Smooth muscle cell of the brain vasculature (primary cell): ENCODE data around the gene SMARCD3.

ENCODE experiments used
- DNase-seq: peaks from one replicate; pipeline ENCODE4 v3.0.0-alpha.2; 2012; ENCODE audit warnings: low read depth, low spot score

The SMARCD3 gene

DNA sequence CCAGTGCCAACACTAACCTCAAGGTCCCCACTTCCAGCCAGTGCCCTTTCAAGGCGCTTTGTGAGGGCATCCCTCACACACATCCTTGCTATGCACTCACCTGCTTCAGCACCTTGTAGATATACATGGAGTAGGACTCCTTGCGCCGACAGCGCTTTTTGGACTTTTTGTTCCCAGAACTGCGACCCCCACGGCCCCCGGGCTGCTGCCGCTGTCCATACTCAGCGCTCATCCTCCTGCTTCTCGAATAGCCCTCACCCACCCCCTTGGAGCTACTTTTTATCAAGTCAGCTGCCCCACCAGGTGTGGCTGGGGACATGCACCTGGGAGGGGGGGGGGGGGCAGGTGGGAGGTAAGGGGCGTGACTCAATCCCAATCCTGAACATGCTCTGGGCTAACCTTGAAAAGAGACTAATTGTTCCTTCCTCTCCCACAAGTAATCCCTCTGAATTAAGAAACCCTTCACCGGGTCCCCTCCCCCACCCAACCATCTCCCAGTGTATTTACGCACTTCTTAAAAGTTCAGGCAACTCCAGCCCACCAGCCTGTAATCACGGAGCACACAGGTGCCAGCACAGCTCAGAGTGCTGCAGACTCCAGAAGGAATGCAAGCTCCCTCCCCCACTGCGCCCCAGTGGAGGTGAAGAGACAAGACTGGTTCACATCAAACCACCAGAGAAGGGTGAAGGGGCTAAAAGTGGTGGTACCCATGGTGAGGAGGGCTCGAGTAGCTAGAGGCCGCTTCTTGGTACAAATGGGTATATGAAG is 38.2 kb downstream of the SMARCD3 start, which contains the start of gene H2BK1:
Gene H2BK1 (minus strand): TSS at position 402 of the 768 bp plus-strand sequence. CDS start 170 bp downstream, at position 232.
- no peak for DNase-seq

DNA sequence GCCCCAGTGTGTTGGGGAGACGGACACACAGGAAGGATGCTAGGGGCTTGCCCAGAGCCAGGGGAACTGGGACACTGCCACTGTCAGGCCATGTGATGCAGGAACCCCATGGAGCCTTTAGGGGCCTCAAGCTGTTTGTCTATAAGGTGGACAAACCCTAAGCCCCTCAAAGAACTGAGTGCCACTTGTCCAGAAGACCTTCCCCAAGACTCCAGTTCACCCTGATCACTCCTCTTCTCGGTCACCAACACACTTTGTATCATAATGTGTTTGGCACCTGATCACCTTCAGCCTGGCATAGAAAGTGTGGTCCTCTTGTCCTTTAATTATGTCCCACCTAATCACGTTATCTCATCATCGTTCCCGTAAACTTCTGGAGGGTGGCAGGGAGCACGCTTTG is 38.9 kb downstream of the SMARCD3 start:
- no peak for DNase-seq

DNA sequence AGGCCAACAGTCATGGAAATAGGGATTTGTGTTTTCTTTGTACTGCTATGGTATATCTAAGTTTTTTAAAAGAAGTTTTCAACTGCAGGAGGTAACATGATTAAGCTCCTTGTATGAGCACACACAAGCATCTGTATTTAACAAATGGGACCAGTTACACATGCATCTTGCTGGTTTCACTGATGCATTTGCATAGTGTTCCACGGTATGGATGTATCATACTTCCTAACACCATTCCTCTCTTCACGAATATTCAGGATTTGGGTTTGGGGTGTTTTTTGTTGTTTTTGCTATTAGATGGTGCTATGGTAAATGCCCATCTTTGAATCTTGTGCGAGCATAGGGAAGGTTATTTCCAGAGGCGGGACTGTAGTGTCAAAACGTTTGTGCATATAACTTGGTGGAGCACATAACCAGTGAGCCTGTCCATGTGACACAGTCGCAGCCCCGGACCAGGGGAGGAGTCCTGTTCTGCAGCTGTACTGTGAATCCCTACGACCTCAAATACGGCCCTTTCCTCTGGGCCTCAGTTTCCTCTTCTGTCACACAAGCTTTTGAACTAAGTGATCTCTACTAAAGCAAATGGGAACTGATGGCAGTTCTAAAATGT is 40.1 kb downstream of the SMARCD3 start:
- DNase-seq: no peak

DNA sequence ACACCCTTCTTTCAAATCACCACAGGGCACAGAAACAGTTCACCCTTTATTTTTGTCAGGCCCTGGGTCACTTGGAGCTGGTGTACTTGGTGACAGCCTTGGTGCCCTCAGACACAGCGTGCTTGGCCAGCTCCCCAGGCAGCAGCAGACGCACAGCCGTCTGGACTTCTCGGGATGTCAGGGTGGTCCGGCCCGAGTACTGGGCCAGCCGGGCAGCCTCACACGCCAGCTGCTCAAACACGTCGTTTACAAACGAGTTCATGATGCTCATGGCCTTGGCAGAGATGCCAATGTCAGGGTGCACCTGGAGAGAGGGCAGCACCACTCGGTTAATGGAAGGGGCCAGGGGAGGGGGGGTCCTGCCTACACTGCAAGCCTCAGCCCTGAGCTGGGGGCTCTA is 40.7 kb downstream of the SMARCD3 start:
- no peak for DNase-seq

DNA sequence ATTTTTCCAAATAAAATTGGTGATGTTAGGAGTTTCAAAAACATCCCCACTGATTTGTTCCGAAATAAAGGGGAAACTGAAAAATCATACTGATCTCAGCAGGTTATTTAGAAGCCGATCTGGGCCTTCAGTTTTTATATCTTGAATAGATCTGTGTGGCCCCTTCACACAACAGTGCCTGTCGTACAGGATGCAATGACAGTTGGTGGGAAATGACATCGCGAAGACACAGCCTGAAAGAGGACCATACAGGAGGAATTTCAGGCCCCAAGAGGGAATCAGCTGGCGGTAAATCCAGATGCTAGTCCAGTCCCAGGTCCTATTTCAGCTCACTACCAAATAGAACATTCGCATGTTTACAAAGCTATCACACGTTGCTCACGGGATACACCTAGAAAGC is 41.2 kb downstream of the SMARCD3 start:
- no peak for DNase-seq

DNA sequence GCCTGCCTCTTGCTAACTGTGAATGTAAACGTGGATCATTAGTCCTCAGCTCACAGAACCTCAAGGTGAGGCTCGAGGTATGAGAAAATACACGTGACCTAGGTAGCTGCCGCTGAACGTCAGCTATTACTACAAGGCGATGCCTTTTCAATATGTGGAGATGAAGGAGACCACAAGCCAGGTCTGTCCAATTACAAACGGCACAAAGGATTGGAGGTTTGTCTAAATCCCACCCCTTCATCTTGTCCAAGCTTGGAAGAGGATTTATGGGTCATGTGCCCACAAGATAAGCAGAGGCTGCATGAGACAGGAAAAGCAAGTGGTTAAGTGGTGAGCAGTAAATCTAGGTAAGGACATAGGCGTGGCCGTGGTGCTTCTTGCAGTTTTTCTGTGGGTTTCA is 41.6 kb downstream of the SMARCD3 start:
- DNase-seq: no peak

DNA sequence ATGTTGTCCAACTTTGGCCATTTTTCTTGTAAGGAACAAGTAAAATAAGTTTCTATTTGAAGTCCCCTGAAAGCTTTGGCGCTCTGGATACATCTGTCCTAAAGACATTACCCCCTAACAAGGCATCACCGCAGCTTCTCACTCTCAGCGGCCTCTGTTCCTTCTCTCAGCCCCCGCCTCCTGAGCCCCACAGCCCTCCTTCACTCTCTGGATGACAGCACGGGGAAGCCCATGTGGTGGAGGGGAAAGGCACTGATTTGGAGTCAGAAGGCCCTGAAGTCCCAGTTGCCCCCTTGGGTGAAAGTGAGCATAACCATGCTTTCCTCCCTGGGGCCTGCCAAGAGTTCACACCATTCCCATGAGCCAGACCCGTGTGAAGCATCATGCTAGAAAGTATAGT is 42.8 kb downstream of the SMARCD3 start:
- DNase-seq: no peak

DNA sequence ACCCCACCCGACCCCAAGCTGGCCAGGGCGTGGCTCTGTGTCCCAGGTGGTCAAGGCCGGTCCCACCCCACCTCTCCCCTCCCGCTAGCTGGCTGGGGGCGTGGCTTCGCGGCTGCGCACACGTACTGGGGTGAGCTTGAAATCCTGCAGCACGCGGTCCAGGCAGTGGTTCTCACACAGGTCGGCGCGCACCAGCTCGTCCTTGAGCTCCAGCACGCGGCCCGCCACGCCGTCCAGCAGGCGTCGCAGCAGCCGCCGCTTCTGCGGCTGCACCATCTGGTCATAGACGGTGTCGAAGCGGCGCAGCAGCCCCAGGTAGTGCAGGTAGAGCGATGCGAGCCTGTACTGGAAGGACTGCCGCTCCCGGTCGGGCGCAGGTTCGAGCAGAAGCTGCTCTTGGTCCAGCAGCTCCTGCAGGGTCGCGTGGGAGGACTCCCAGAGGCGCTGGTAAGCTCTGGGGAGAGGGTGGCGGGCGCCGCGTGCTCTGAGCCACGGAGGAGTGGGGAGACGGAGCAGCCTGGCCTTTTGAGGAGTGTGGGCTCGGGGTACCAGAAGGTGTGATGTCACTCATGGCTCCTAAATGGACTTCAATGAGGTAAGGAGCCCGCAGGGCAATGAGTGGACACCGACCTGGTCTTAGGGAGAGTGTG is 44.0 kb downstream of the SMARCD3 start:
- no peak for DNase-seq

DNA sequence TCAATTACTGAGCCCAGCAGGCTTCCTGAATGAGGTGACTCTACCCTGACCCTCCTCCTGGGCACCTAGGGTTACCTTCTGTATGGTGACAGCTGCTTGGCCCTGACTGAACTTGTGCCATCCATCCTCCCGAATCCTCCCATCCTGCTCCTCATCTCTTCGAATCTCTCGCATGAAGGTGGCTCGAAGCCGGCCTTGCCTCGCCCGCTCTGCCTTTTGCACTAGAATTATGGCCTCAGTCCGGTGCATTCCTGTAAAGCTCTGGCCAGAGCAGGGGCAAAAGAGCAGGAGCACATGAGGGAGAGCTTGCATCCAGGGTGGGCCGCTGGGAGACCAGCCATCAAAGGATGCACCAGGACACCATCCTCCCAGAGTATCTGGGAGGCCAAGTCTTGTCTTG is 45.7 kb downstream of the SMARCD3 start:
- no peak for DNase-seq

DNA sequence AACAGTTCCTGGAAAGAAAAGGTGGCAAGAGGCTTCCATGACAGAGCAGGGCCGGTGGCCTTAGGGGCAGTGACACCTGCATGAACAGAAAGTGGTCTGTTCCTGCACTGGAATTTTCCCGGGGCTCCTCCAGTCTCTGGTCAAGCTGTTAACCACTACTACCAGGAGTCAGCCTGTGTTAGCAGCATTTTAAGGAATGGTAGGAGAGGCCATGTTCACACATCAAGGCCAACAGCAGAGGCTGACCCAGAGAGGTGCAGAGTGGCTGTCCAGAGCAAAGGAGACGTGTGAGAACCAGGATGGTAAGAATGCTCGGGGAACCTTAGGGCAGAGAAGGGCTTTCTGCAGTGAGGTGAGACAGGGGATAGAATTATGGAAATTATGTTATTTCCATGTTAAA is 46.7 kb downstream of the SMARCD3 start:
- no peak for DNase-seq

DNA sequence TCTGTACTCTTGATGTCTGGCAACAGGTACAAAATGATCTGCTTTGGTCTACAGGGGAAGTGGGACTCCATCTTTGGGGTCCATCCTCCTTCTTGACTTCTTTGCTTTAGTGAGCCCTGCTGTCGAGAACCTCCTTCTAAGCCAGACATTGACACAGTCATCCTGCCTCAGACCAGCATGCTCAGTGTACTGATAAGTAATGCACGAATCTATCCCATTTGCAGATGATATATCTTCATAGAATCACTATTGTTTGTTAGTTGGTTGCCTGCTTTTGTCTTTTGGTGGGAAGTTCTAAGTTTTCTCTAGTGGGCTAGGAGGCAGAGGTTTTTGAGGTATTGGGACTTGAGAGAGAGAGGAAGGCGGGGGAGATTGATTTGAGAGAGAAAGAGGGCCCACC is 47.1 kb downstream of the SMARCD3 start:
- no peak for DNase-seq

DNA sequence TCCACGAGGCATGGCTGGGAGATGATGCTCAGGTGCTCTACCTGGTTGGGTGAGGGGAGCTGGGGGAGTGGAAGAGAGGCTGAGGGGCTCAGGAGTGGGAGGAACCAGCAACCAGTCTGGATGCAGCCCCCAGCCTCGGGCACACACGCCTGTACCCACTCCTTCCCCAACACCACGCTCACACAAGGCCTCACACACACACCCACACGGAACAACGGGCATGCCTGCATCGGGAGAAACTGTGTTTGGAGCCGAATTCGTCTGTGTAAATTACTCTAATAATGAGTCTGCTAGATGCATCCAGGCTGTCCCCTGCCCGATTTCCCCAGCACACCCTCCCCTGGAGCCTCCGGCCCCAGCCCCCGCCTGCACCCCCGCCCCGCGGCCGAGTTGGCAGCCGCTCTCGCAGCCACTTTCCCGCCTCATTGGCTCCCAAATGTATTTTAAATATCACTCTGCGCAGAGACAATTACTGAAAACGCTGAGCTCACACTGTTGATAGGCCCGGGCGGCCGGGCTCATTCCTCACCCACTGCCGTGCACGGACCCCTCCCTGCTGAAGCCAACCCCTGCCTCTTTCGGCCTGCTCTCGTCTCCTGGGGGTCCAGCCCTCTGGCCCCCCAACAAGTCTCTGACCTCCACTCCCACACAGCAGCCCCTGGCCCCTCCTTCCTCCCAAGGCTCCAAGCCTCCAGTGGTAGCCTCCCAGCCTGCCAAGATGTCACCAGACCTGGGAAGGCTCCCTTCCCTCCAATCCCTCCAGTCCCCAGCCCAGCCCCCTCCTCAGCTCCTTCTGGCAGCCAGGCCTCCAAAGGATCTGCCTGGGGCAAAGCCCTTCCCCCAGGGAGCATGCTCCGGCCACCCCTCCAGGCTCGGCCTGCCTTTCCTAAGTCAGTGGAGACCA is 49.3 kb downstream of the SMARCD3 start:
- DNase-seq: no peak

DNA sequence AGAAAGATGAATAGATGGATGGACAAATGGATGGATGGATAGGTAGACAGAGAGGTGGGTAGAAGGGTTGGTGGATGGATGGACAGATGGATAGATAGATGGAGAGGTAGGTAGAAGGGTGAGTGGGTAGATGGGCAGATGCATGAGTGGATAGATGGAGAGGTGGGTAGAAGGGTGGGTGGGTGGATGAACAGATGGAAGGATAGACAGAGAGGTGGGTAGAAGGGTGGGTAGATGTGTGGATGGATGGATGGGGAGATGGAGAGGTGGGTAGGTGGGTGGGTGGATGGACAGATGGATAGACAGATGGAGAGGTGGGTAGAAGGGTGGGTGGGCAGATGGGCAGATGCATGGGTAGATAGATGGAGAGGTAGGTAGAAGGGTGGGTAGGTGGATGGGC is 50.6 kb downstream of the SMARCD3 start:
- DNase-seq: no peak

DNA sequence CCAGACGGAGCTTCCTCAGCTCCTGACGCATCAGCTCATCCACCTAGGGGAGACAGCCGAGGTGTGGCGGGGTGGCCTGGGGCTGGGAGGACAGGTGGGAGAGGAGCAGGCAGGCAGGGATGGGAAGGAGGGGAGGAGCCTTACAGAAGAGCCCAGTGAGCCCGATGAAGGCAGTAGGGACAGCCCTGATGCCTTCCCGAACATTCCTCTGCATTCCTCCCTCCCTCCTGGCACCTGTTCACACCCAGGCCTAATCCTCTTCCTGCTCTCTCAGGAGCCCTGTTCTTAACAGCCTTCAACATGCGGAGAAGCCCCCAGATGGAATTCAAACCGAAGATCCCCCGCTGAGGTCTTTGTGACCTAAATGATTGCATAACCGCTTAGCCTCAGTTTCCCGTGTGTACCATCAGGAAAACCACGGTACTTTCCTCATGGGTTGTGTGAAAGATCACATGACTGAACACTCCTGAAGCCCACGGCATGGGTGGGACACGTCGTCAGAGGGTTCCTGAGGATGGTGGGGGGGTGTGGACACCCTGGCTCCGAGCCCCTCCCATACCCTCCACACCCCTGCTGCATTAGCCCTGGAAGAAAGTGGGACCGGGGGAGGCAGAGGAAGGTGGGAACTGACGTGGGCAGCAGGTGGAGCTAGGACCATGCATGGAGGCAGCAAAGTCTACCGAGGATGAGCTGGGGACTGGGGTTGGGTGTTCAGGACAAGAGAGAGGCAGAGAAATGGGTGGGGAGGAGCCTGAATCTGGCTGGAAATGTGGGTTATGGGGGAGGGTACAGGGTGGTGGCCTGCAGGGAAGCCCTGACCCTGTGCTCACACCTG is 52.7 kb downstream of the SMARCD3 start:
- DNase-seq: no peak

DNA sequence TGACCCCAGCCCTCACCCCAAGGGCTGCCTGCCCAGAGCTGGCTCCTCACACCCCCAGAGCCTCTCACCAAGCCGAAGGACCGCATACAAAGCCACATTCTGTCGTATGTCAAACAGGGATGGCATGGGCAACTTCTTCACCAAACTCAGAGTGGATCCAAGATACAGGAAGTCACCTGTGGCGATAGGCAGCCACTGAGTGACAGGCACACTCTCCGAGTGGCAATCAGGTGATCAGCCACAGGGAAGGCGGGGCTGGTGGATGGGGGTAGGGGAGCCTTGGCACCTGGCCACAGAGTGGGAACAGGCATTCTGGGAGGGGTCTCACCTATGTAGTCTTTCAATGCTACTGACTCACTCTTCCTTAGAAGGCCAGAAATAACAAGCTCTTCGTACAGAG is 54.3 kb downstream of the SMARCD3 start:
- DNase-seq: no peak

DNA sequence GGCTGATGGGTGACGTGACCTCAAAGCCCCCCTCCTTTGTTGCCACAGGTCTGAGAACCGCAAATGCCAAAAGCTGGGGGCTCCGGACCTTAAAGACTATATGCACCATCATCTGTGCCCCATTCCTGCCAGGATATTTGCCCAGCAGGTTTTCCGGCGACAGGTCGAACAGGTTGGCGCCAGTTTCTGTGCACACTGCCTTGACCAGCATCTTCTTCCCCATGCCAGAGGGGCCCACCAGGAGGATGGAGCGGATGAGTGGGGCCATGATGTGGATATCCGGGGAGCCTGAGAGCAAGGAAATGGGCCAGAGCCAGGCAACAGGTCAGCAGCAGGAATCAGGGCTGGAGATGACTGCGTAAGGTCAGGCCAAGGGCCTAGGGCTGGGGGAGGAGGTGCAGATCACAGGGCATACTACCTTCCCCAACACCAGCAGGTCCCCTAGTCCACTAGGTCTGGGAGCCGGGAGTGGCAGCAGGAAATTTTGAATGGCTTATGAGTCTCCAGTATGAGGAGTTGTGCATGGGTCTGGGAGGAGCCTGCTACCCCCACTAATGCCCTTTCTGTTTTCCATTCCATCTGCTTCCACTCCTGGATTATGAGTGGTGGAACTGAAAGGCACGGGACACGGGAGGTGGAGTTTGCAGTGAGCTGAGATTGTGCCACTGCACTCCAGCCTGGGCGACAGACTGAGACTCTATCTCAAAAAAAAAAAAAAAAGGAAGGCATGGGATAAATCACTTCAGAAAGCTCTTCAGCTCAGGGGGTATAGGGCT is 55.1 kb downstream of the SMARCD3 start:
- DNase-seq: no peak

DNA sequence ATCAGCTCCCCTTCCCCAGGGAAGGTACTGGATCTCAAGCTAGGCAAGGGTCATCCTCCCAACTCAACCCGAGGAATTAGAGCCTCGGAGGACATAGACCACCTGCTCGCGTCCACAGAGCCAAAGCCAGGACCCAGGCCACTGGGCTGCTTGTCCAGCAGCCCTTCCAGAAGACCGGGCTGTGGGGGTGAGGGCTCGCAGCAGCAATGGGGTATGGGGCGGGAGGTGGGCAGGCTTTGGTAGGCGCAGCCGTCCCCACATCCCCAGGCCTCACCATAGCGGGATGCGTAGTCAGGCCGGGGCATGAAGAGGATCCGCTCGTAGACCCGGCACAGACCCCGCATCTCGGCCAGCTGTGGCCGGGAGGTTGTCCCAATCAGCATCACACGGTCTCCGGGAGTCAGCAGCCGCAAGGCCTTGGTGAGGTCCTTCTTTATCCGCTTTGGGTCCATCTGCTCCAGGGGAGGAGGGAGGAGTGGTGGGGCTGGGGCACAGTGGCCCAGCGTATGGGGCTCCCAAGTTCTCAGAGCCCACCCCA is 56.4 kb downstream of the SMARCD3 start:
- DNase-seq: no peak

DNA sequence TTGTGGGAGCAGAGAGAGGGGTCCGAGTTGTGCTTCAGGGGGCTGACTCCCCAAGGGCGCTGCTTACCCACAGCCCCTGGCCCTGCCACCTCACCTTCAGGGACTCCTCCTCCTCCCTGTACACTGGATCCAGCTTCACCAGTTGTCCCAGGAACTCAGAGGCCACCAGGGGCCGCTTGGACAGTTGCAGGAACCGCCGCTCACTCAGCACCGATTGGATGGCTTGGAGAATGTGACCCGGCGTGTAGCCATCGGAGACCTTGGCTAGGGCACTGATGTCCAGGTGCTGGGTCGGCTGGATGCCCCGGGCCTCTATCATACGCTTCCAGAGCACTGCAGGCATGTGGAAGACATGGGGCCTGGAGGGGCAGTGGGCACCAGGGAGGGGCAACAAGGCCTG is 57.0 kb downstream of the SMARCD3 start:
- DNase-seq: no peak

DNA sequence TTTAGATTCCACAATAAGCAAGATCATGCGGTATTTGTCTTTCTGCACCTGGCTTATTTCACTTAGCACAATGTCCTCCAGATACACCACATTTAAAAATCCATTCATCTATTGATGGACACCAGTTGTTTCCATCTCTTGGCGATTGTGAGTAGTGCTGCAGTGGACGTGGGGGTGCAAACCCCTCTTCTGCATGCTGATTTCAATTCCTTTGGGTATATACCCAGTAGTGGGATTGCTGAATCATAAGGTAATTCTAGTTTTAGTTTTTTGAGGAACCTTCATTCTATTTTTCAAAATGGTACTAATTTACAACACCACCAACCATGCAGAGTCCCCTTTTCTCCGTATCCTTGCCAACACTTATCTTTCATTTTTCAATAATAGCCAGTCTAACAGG is 59.5 kb downstream of the SMARCD3 start:
- DNase-seq: no peak
